Esophagus muscularis mucosa (tissue), 4 donors: ENCODE measurements around the gene LRRC8C. TPM values are rescaled to one million over a fixed set of nuclear protein-coding genes. Genes with fewer than 3 reads are reported as not detected.

ENCODE experiments used
- DNase-seq: peaks from one replicate; pipeline ENCODE4 v3.0.0-alpha.2; 2017; ENCODE audit errors: extremely low spot score
- H3K27ac ChIP-seq, 4 donors: fragments of 200-600 bp; sonication (generic); replicated peaks in 1 of 4; 1 replicate in 3 of 4; 2 replicates in 1 of 4; pipeline ENCODE4 v1.5.1; 2016 to 2019; ENCODE audit warnings: mild to moderate bottlenecking in 1 of 4
- H3K27me3 ChIP-seq, 4 donors: fragments of 200-600 bp; sonication (generic); one replicate each; pipeline versions ENCODE4 v1.5.1 to v1.6.0; 2016 to 2019
- H3K36me3 ChIP-seq, 4 donors: fragments of 200-600 bp; sonication (generic); one replicate each; pipeline ENCODE4 v1.5.1; 2016 to 2019
- H3K4me1 ChIP-seq, 4 donors: fragments of 200-600 bp; sonication (generic); one replicate each; pipeline ENCODE4 v1.5.1; 2016 to 2019
- H3K4me3 ChIP-seq, 4 donors: fragments of 200-600 bp; sonication (generic); 1 replicate in 2 of 4; 2 replicates in 2 of 4; pipeline ENCODE4 v1.5.1; 2016 to 2019; ENCODE audit warnings: mild to moderate bottlenecking in 4 of 4, moderate library complexity in 1 of 4
- H3K9me3 ChIP-seq, 4 donors: fragments of 200-600 bp; sonication (generic); 1 replicate in 3 of 4; 2 replicates in 1 of 4; pipeline ENCODE4 v1.5.1; 2016 to 2019
- CTCF ChIP-seq, 3 experiments: fragments of 200-600 bp in 2 of 3; fragments of 450-650 bp in 1 of 3; sonication (generic) in 2 of 3; IDR thresholded peaks; one replicate each; pipeline ENCODE4 v1.5.1; 2017 to 2019; ENCODE audit warnings: antibody characterized with exemption in 3 of 3, mild to moderate bottlenecking in 2 of 3, moderate library complexity in 1 of 3
- EP300 ChIP-seq: sonication (generic); formaldehyde crosslinking; IDR thresholded peaks from one replicate; pipeline ENCODE4 v1.6.1; 2017; ENCODE audit warnings: antibody characterized with exemption
- POLR2A ChIP-seq: fragments of 450-650 bp; IDR thresholded peaks from one replicate; pipeline ENCODE4 v1.6.1; 2017; ENCODE audit warnings: antibody characterized with exemption, moderate library complexity, mild to moderate bottlenecking, low read depth
- POLR2AphosphoS5 ChIP-seq, 2 donors: sonication (generic); formaldehyde crosslinking; IDR thresholded peaks; one replicate each; pipeline ENCODE4 v1.6.1; 2017; ENCODE audit warnings: antibody characterized with exemption in 2 of 2
- WGBS: methylation state at CpG from one replicate; pipeline ENCODE4 v1.1.5; 2018; 5-methylcytosine and 5-hydroxymethylcytosine counted together
- intact Hi-C: fragments of 100-400 bp; cut with DNase I; formaldehyde crosslinking; loops from one replicate; pipeline ENCODE4 v1.15.1; 2023
- total RNA-seq, 4 donors: library from RNA; depleted of rRNA; stranded (reverse); fragments of >200 nt; gene quantifications; one replicate each; pipeline versions ENCODE4 v1.1.0 to v1.2.1, GENCODE V29; 2016

Gene LRRC8C
- total RNA-seq, 4 donors from 2014 or later = 5.8 to 8.9 (median 7.4) TPM

GRCh38 chr1:89675677-89676076, 42.8 kb downstream of the LRRC8C start:
- H3K27me3 ChIP-seq = no peaks in the 10 kb centered on the region
- H3K4me3 ChIP-seq = no peak overlapping the region
- peaks cover 0 to 8% (median under 1%) of the 10 kb centered on the region in 4 donors for H3K4me1 ChIP-seq
- no peaks in the 10 kb centered on the region for H3K36me3 ChIP-seq
- 97% methylated on average over 4 of the region's 4 CpGs for WGBS
- no peak for TF ChIP-seq EP300
- intact Hi-C loops = no loop called here
- DNase-seq = no peak
- H3K9me3 ChIP-seq = no peaks in the 10 kb centered on the region
- no peak overlapping the region for H3K27ac ChIP-seq

DNA sequence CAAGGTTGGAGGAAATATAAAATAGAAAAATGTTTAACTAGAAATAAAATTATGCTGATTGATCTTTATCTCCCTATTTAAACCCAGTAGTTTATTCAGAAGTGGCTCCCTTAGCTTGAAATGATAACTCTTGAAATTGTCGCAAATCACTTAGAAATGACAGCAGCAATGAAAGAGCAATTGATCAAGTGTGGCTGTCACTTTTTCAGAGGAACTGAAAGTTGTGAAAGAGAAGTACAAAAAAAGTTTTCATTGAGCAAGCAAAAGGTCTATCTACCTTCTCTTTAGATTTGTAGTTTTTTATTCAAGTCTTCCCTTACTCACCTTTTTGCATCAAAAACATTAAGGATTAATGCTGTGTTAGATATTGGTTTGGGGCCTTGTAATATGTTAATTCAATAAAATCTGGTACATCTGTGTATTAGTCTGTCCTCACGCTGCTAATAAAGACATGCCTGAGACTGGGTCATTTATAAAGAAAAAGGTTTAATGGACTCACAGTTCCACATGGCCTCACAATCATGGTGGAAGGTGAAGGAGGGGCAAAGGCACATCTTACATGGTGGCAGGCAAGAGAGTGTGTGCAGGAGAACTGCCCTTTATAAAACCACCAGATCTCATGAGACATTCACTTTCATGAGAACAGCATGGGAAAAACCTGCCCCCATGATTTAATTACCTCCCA, 48.3 kb downstream of the LRRC8C start:
- H3K4me1 ChIP-seq = no peaks in the 10 kb centered on the region
- no peak overlapping the region for H3K4me3 ChIP-seq
- no peak for TF ChIP-seq POLR2AphosphoS5 (IDR thresholded peaks at IDR 0.05)
- WGBS = 89% methylated on average over 2 of the region's 2 CpGs
- peaks cover 0 to under 1% (median 0%) of the 10 kb centered on the region in 4 donors for H3K36me3 ChIP-seq
- no peaks in the 10 kb centered on the region for H3K27me3 ChIP-seq
- no peaks in the 10 kb centered on the region for H3K9me3 ChIP-seq
- intact Hi-C loops = no loop called here
- H3K27ac ChIP-seq = no peak overlapping the region
- no peak for DNase-seq

- Histone ChIP-seq H3K4me3 (no peak overlapping the region), H3K27me3 (no peaks in the 10 kb centered on the region), H3K36me3 (peaks cover 0 to 15% (median 3%) of the 10 kb centered on the region in 4 donors), H3K9me3 (no peaks in the 10 kb centered on the region), H3K4me1 (no peaks in the 10 kb centered on the region), H3K27ac (no peak overlapping the region)
- TF ChIP-seq POLR2AphosphoS5 (IDR thresholded peaks at IDR 0.05) = no peak
- TF ChIP-seq CTCF (IDR thresholded peaks at IDR 0.05) = no peak
- TF ChIP-seq EP300 = no peak
- TF ChIP-seq POLR2A = no peak
- intact Hi-C loops = no loop called here
- no peak for DNase-seq
These were observed 49.7 kb downstream of the LRRC8C start for GRCh38 chr1:89682611-89683010.

- Histone ChIP-seq H3K27me3 (no peaks in the 10 kb centered on the region), H3K4me3 (no peak overlapping the region), H3K36me3 (peaks cover 0 to 35% (median 11%) of the 10 kb centered on the region in 4 donors), H3K4me1 (peaks cover 0 to 2% (median 0%) of the 10 kb centered on the region in 4 donors), H3K27ac (no peak overlapping the region), H3K9me3 (no peaks in the 10 kb centered on the region)
- TF ChIP-seq EP300 (no peak), POLR2A (no peak), CTCF (IDR thresholded peaks at IDR 0.05) (no peak), POLR2AphosphoS5 (IDR thresholded peaks at IDR 0.05) (no peak)
- intact Hi-C loops = no loop called here
- 84% methylated on average over 2 of the region's 2 CpGs for WGBS
- DNase-seq = no peak
These were observed 52.5 kb downstream of the LRRC8C start for GRCh38 chr1:89685461-89685860.

DNA sequence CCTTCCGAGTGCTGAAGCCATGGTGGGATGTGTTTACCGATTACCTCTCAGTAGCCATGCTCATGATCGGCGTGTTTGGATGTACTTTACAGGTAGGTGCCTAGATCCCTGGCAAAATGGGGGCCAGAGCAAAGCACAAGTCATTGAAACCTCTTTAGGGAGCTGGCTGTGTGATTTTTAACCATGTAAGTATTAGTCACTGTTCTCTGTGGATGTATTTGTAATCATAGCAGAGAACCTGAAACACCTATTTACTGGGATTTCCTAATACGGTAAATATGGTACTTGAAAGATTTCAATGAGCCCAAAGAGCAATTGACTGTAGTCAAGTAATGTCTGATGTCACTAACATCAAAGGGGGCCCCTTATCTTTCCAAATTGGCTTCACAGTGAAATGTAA, 53.6 kb downstream of the LRRC8C start:
- WGBS = 91% methylated on average over 3 of the region's 5 CpGs

More for the DNA sequence above, 53.6 kb downstream of the LRRC8C start:
- Histone ChIP-seq H3K4me1 (peaks cover 0 to 4% (median 1%) of the 10 kb centered on the region in 4 donors), H3K27me3 (no peaks in the 10 kb centered on the region), H3K4me3 (no peak overlapping the region), H3K9me3 (no peaks in the 10 kb centered on the region), H3K36me3 (peaks cover 0 to 35% (median 11%) of the 10 kb centered on the region in 4 donors), H3K27ac (no peak overlapping the region)
- TF ChIP-seq POLR2A = no peak
- no peak for TF ChIP-seq CTCF (IDR thresholded peaks at IDR 0.05)
- TF ChIP-seq POLR2AphosphoS5 (IDR thresholded peaks at IDR 0.05) = no peak
- no peak for TF ChIP-seq EP300
- intact Hi-C loops = no loop called here
- no peak for DNase-seq
